ENCODE results near the gene SLC4A5.
"Not testable (repeated sequence)": the region's sequence is repeated elsewhere in the genome, so short reads cannot be mapped to it uniquely, and the experiment has no call there.

The SLC4A5 gene

DNA sequence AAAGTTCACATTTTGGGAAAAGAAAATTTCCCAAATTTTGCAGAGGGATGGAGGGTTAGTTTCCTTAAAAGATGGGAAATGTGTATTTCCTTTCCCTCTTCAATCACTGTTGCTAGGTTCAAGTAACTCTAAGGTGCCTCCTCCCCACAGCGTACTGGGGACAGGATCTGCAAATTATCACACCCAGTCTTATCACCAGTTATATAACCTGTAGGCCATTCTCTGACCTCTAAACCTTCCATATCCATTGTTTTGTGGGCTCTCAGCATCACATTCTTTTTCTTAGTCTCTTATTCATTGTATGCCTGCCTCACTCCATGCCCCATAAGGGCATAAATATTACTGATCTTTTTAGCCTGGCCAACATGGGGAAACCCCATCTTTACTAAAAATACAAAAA lies 148.4 kb downstream of the SLC4A5 start:
- no peak for DNase-seq

- no peak for DNase-seq
Observed at GRCh38 chr2:74191596-74192380, 151.4 kb downstream of the SLC4A5 start.

GRCh38 chr2:74188696-74189095 lies 154.5 kb downstream of the SLC4A5 start:
- DNase-seq: no peak

DNA sequence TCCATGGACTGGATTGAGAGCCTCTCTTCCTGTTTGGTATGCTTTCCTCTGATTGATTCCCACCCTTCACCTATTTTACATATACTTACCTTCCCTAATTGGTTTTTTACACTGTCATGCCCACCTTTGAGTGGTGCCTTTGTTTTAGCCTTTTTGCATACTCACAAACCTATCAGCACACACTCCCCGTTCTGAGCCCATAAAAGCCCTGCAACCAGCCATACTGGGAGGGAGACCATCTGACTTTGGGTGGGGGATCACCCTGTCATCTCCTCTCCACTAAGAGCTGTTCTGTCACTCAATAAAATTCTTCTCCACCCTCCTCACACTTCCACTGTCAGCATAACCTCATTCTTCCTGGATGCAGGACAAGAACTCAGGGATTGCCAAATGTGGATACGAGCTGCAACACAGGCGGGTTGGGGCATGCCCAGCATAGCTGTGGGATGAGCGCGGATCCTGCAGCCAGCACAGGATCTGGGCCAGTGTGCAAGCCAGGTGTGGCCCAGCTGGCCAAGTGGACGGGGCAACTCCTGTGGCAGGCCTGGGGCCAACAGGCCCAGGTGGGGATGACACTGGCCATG lies 155.1 kb downstream of the SLC4A5 start:
- no peak for DNase-seq

DNA sequence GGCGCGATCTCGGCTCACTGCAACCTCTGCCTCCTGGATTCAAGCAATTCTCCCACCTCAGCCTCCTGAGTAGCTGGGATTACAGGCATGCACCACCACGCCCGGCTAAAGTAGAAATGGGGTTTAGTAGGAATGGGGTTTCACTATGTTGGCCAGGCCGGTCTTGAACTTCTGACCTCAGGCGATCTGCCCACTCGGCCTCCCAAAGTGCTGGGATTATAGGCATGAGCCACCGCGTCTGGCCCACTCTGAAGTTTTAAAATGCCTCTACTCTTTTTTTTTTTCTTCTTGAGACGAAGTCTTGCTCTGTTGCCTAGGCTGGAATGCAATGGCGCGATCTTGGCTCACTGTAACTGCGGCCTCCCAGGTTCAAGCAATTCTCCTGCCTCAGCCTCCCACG lies 156.5 kb downstream of the SLC4A5 start:
- DNase-seq: not testable (repeated sequence)

- DNase-seq: no peak
Observed at GRCh38 chr2:74186038-74186437, 157.2 kb downstream of the SLC4A5 start.

DNA sequence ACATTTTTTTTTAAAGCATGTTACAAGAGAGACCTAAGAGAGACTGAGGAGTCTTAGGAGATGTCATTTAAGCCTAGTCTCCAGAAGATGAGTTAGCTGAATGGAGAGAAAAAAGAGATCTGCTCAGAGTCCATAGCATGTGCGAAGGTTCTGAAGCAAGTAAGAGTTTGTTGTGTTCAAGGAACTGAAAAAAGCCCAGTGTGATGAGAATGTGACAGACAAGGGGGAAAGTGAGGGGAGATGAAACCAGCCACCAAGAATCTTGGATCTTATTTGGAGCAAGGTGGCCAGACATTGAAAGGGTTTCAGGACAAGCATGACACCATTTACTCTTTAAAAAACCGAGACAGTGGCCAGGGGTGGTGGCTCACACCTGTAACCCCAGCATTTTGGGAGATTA lies 159.3 kb downstream of the SLC4A5 start:
- no peak for DNase-seq

DNA sequence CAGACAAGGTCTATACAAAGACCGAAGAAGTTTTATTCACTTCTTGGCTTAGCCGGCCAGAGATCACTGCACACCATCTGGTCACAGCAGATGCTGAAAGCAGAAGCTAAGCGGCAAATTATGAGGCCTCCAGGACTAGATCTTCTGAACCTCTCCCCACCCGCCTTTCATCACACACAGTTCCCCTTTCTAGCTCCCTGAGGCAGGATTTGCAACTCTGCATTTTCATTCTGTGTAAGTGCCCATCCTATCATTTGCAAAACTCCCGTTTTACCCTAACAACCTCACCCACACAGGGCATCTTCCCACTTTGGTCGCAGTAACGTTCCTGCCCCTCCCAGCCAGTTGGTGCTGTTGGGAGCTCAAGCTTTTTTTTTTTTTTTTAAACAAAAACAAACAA lies 161.5 kb downstream of the SLC4A5 start:
- DNase-seq: no peak

DNA sequence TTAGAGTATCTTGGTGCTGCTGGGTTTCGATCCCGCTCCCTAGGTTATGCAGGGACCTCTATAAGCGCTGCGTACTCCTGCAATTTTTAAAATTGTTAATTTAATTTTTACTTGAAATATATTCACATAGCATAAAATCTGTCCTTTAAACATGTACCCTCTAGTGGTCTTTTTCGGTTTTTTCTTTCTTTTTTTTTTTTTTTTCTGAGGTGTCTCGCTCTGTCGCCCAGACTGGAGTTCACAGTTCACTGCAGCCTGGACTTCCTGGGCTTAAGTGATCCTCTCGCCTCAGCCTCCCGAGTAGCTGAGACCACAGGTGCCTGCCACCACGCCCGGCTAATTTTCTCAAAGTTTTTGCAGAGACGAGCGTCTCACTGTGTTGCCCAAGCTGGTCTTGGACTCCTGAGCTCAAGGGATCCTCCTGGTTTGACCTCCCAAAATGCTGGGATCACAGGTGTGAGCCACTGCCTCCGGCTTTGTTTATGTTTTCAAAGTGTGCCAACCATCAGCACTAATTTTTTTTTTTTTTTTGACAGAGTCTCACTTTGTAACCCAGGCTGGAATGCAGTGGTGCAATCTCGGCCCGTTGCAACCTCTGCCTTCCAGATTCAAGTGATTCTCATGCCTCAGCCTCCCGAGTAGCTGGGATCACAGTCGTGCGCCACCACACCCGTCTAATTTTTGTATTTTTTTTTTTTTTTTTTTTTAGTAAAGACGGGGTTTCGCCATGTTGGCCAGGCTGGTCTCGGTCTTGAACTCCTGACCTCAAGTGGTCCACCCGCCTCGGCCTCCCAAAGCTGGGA lies 164.0 kb downstream of the SLC4A5 start:
- DNase-seq: no peak

- peak; percentile 90 for DNase-seq
Observed at GRCh38 chr2:74178211-74179062, 164.8 kb downstream of the SLC4A5 start, which contains the start of gene MOB1A. MOB1A (minus strand) TSS chr2:74178879; CDS start chr2:74178674, 205 bp downstream.

DNA sequence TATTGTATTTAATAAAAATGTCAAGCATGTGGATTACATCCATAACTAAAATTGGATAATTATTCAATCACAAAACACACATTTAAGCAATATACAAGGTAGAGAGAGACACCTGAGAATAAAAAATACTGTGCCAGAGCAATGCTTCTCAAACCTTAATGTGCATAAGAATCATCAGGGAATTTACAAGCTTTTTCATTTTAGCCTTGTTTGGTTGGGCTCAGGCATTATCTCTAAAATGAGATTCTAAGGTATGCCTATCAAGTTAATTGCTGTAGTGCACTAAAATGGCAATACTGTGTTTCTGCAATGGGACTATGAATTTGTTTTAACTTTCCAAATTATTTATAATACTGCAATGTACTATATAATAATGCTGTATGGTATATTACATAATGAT lies 165.5 kb downstream of the SLC4A5 start:
- DNase-seq: no peak

DNA sequence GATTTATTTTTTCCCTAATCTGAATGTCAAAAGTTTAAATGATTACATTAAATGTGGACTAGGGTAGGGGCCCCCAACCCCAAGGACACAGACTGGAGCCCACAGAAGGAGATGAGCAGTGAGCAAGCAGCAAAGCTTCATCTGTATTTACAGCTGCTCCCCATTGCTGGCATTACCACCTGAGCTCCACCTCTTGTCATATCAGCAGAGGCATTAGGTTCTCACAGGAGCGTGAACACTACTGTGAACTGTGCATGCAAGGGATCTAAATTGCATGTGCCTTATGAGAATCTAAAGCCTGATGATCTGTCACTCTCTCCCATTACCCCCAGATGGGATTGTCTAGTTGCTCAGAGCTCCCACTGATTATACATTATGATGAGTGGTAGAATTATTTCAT lies 168.3 kb downstream of the SLC4A5 start:
- DNase-seq: no peak

DNA sequence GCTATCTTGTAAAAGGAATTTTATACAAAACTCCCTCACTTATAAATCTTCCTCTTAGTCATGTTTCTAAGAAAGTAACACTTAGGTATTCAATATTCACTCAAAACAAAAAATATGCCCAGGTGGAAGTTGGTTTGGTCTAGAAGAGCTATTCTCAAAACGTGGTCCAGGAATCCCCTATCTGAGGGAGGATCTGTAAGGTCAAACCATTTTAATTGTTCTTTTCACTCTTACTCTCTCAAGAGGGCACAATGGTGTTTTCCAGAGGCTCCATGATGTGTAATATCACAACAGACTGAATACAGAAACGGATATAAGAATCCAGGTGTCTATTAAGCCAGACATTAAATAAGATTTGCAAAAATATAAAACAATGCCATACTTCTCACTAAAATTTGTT lies 174.5 kb downstream of the SLC4A5 start:
- no peak for DNase-seq

All from NCI-H748 treated with DMSO at 0.1 percent for 48 hours (cell line).